Erythroblast (primary cell): ENCODE results near the gene AAK1.

Source experiments
- GATA1 ChIP-seq: IDR thresholded peaks from 2 replicates; pipeline ENCODE4 v1.6.1; 2011; ENCODE audit warnings: low read depth, mild to moderate bottlenecking, control low read depth, low read length, moderate library complexity
- POLR2A ChIP-seq: IDR thresholded peaks from 2 replicates; pipeline ENCODE4 v1.6.1; 2011; ENCODE audit warnings: mild to moderate bottlenecking, low read length

DNA sequence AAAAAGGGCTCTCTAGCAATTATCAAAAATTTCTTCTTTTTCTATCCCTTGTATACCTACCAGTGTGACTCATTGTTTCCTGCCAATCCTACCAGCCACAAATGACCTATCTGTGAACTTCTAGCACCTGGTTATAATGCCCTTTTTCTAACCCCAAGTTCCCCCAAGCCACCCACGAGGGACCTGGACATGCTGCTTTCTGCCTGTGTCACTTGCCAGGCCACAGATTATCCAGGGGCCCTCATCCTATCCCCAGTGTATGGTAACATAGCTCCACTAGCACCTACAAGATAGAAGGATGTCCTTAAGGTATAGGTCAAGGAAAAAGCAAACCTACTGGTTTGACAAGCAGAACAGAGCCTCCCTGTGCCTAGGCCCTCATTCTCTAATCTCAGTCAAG lies 26.8 kb downstream of the AAK1 start:
- TF ChIP-seq POLR2A (no peak), GATA1 (no peak)
